NCI-H1105 (cell line): ENCODE results near the gene PPEF2.

ENCODE experiments used
- DNase-seq: peaks from one replicate; lab custom pipeline; 2025; lab: John Stamatoyannopoulos, UW

PPEF2 gene

DNA sequence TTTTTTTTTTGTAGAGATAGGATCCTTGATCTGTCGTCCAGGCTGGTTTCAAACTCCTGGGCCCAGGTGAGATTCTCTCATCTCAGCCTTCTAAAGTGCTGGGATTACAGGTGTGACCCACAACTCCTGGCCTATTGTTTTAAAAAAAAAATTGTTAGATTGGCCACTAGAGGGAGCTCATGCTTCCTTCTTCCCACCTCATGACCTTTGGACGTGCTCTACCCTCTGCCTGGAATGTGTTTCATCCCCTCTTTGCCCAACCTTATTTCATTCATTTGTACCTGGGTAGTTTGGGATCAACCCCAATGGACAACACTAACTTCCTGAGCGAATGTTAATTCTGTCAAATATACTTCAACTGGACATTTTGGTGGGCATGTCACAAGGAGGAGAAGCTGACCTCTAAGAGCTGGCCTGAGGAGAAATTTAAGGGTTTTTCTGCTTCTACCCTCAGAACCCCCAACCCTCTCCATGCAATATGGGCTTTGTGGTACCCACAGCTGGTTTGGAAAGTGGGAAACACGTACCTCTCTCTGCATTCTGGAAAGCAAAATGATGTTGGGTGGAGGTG is 6.4 kb downstream of the PPEF2 start:
- DNase-seq, result no peak

- DNase-seq, result no peak
Measured at GRCh38 chr4:75892508-75892907, 9.7 kb downstream of the PPEF2 start.

DNA sequence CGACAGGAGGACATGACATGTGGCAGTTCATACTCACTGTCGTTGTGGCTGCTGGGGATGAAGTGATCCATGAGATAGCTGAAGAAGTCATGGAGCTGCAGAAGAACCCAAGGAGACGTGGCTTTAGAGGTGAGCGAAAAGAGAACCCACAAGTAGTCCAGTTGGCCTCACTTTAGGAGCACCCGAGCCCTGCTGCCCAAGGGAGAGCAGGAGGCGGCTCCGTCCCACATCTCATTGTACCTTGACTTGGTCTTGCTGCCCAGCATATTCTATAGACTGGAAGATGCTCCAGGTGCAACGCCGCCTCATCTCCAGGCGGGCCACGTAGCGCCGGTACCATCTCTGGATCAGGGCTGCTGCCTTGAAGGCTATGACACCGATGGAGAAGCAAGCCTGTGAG is 10.6 kb downstream of the PPEF2 start:
- no peak for DNase-seq

DNA sequence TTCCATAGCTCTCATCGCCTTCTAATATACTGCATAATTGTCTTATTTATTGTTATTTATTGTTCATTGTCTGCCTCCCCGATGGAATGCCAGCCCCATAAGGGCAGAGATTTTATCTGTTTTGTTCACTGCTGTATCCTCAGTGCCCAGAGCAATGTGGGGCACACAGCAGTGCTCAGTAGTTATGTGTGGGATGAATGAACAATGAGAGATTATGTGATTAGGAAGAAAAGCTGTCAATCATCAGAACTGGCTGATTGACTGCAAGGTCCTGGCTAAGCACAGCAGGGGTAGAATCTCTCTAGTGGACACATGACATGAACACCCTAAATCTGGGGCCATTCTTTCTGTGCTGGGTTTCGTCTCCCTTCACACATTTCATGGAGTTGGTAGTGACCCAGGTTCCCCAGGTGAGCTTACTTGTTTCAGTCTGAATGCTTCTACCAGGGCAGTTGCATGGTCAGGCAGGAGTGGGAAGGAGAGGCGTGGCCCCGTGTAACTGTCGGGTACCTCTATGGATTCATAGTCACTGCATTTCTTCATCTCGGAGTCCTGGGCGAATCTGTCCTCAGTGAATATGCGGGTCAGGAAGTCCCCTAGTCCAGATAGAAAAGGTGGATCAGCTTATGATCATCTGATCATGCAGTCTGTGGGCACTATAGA is 12.6 kb downstream of the PPEF2 start:
- no peak for DNase-seq

GRCh38 chr4:75886104-75886503 is 16.1 kb downstream of the PPEF2 start:
- no peak for DNase-seq

DNA sequence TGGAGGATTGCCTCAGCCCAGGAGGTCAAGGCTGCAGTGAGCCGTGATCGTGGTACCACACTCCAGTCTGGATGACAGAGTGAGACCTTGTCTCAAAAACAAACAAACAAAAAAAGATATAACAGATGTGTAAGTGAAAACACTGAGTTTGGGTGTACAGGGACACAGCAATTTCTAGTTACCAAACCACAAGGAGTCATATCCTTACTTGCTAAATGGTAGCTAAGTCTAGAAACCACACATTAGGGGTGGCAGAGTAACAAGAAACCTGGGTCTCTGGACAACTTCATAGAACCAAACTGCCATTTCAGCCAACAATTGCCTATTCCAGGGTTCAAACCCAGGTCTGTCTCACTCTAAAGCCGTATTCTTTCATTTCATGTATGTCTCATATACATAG is 20.8 kb downstream of the PPEF2 start:
- DNase-seq, result no peak

DNA sequence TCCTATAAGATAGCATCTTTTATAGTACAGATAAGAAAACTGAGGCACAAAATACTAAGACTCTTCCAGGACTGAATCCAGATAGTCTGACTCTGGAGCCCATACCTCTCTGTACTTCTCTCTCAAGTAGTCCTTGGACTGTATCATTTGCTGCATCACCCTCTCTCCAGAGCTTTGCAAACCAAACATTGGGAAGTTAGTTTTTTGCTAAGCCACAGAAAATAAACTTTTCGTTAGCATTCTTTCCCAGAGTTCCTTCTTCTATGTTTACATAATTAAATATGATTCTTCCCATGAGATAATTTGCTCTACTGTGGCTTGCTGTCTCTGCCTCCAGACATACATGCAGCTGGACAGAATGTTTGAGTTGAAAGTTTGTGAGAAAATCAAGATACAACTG is 22.0 kb downstream of the PPEF2 start:
- no peak for DNase-seq

GRCh38 chr4:75878246-75878756 is 24.0 kb downstream of the PPEF2 start:
- no peak for DNase-seq

- no peak for DNase-seq
Measured at GRCh38 chr4:75876218-75876617, 26.0 kb downstream of the PPEF2 start.

DNA sequence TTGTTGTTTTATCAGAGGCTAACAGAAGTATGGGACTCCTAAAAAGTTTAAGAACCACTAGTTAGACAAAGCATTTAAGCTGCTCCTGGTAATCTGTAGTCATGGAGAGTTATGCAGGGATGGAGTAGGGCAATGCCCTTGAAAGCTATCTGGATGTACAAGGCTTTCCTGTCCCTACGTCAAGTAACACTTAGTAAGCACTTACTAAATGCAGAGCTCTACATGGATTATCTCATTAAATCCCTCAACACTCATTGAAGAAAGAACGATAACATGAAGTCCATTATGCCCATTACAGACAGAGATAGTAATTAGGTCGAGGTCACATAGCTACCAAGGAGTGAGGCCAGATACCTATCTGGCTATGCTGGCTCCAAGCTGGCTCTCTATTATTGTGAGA is 33.2 kb downstream of the PPEF2 start:
- no peak for DNase-seq

GRCh38 chr4:75867130-75867529 is 35.1 kb downstream of the PPEF2 start:
- DNase-seq, result no peak

DNA sequence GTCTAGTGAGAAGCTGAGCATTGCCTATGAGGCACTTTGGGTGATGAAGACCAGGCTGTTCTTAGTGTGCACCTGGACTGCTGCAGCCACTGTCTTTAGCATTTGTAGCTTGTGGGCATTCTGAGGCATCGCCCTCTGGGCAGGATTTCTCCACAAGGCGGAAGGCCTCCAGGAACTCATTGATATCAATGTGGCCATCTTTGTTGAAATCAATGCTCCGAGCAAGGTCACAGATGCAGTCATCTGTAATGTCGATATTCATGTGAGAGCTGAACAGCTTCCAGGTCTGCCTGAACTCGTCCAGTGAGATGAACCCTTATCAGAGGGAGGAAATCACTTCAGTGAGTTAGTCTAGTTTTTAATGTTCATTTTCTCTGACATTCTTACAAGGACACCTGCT is 41.6 kb downstream of the PPEF2 start:
- no peak for DNase-seq

- DNase-seq, result no peak
Measured at GRCh38 chr4:75858721-75859120, 43.5 kb downstream of the PPEF2 start.

DNA sequence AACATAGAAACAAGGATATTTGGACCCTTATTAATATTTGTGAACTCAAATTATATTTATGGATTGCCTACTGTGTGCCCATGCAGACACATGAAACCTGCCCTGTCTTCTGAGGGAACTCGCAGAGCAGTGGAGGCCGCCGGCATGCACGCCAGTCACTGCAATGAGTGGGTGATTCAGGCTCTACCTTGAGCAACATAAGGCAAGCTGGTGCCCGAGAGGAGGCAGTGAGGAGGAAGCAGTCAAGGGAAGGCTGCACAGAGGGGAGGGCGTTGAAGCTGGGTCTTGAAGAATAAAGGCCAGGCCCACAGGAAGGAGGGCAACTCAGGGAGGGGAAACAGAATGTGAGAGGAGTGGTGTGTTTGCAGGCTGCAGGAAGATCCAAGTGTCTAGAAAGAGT is 52.8 kb downstream of the PPEF2 start:
- no peak for DNase-seq

DNA sequence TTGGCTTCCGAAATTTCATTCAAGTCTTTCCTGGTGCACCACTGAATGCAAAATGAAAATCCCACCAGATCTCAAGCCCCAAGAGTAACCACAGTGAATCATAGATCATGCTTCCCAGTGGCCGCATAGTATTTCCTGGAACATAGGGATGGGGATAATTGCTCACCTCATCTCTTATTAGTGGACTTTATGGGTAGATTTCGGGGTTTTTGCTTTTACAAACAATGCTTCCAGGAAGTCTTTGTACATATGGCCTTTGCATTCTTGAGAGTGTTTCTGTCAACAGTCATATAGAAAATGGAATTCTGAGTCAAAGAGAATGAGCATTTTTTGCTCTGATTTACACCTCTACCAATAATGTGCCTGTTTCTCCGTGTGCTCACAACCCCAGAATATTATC is 53.4 kb downstream of the PPEF2 start:
- DNase-seq, result no peak

DNA sequence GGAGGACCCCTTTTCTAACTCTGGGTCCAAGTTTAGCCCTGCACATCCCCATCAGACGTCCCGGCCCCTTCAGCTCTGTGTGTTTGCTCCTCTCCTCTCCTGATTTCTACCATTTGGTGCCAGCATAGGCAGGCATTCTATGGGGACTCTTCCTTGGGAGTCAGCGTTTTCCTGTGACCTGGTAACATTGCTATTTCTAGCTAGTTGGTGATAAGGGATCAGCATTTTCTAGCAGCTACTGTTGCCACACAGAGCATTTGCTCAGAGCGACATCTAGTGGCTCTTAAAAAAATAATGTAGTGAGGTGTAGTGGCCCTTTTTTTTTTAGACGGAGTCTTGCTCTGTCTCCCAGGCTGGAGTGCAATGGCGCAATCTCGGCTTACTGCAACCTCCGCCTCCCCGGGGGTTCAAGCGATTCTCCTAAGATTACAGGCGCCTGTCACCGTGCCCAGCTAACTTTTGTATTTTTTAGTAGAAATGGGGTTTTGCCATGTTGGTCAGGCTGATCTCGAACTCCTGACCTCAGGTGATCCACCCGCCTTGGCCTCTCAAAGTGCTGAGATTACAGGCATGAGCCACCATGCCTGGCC is 54.0 kb downstream of the PPEF2 start:
- DNase-seq, result peak; percentile 42

DNA sequence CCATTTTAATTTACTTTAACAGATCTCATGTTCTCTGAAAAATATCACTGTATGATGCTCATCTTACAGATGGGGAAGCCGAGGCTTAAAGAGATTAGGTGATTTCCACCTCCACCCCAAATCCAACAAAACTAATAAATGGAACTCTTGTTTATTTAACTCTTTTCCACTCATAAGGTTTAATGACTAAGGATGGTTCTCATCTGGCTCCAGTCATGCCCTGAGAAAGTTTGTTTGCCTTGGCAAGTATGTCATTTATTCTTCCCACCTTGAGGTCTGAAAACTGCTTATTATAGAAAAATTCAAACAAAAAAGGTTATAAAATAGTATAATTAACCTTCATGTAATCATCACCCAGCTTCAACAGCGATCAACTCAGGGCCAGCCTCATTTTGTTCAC is 56.3 kb downstream of the PPEF2 start:
- DNase-seq, result no peak

DNA sequence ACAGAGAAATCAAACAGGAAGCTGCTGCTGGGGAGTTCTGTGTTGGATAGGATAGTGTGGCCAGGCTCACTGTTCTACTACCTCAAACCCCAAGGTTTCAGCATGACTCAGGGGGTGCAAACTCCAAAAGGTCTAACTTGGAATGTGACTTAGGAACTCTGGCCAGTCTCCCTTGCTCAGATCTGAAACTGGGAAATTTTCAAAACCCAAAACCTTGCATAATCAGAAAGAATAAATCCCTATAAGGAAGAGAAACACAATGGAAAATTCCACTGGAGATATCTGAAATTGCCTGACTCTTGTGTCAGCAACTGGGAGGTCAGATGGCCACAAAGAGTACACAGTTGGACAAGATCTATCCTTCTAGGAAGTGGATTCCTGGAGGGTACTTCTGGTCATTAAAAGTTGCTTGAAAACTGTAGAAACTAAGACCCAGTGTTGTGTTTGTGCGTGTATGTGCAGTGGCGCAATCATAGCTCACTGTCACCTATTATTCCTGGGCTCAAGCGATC is 58.0 kb downstream of the PPEF2 start:
- DNase-seq, result no peak

GRCh38 chr4:75843596-75843995 is 58.7 kb downstream of the PPEF2 start:
- DNase-seq, result no peak

GRCh38 chr4:75841641-75842520 is 60.4 kb downstream of the PPEF2 start:
- DNase-seq, result no peak

DNA sequence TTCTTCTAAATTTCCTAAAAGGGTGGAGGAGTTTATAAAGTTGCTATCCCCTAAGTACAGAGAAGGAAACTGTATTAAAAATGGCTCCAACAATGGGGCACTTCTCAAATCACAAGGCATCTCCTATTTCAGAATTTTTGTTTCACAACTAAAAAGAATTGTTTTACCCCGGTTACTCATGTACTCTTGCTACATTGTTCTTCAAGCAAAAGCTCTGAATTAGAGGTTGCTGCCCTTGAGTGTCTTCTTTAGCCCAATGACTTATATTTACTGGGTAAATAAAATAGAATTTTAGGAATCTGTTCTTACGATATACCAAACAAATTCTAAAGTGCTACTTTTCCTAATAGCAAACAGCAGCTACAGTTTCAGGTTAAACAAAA is 67.5 kb downstream of the PPEF2 start:
- DNase-seq, result no peak

DNA sequence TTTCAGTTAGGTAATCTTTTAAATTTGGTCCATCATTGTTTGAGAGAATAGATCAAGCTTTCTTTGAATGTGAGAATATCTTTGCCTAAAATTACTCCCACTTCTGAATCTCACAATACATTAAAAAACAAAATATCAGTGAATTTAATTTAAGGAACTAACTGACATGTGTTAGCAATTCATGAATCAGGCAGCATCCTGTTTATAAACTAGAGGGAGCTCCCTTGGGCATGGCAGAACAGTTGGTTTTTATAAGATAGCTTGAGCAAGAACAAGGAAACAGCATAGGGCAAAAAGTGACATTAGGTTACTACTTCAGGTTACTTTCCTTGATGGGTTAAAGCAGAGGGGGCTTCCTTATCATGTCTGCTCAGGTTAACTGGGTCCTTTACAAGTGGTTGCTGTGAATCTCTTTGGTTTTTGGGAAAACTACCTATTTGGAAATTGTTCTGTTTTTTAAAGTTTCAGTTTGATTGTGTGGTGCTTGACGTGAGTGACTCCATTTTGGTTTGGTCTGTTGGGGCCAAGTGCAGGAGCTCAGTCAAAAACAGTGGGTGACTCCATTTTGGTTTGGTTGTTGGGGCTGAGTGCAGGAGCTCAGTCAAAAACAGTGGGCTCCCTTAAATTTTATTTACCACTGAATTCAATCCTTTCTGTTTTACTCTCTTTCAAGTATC is 68.0 kb downstream of the PPEF2 start:
- no peak for DNase-seq
